GM10266 (cell line): ENCODE measurements around the gene MALAT1.

ENCODE experiments used
- DNase-seq: peaks from one replicate; pipeline ENCODE4 v3.0.0; 2012; ENCODE audit errors: extremely low spot score
- TF ChIP-seq, protein P1 (sequence below): IDR thresholded peaks from 2 replicates; pipeline ENCODE4 v1.5.1; 2012; ENCODE audit warnings: mild to moderate bottlenecking, low read depth; ENCODE audit not compliant: control insufficient read depth, insufficient read depth; ENCODE audit errors: missing control alignments

MALAT1 gene

DNA sequence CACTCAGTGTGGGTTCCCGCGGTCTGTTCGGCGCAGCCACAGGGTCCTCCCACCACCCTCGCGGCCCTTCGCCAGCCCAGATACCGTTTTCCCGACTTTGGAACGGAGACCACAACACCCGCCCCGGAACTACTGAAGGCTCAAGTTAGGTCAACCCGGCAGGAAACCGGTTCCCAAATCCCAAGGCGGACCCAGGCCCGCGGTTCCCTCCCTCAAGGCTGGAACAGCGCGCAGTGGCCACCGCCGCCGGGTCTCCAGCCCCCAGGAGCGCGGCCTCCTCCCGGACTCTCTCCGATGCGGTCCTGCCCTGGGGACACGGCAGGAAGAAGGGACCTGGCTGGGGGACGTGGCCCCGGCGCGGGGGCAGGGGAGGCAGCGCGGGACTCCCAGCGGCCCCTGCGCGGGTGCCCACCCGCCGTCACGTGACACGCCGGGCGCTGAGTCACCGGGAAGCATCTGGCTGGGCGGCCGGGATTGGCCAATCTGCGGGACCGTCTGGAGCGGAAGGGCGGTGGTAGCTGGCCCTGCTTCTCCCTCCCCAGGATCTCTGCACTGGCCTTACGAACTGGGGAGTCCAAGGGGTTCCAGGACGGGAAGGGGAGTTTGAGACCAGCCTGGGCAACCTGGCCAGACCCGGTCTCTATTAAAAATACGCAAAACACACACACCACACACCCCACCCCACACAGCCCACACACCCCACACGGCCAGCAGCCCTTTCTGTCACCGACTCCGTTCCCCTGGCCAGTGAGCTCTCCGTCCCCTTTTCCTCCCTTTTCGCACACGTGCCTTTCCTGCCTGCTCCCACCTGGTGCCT, 21.5 kb upstream of the MALAT1 start:
- DNase-seq = peak; percentile 95
- TF ChIP-seq, protein P1, sequence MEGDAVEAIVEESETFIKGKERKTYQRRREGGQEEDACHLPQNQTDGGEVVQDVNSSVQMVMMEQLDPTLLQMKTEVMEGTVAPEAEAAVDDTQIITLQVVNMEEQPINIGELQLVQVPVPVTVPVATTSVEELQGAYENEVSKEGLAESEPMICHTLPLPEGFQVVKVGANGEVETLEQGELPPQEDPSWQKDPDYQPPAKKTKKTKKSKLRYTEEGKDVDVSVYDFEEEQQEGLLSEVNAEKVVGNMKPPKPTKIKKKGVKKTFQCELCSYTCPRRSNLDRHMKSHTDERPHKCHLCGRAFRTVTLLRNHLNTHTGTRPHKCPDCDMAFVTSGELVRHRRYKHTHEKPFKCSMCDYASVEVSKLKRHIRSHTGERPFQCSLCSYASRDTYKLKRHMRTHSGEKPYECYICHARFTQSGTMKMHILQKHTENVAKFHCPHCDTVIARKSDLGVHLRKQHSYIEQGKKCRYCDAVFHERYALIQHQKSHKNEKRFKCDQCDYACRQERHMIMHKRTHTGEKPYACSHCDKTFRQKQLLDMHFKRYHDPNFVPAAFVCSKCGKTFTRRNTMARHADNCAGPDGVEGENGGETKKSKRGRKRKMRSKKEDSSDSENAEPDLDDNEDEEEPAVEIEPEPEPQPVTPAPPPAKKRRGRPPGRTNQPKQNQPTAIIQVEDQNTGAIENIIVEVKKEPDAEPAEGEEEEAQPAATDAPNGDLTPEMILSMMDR = peak; percentile 9

DNA sequence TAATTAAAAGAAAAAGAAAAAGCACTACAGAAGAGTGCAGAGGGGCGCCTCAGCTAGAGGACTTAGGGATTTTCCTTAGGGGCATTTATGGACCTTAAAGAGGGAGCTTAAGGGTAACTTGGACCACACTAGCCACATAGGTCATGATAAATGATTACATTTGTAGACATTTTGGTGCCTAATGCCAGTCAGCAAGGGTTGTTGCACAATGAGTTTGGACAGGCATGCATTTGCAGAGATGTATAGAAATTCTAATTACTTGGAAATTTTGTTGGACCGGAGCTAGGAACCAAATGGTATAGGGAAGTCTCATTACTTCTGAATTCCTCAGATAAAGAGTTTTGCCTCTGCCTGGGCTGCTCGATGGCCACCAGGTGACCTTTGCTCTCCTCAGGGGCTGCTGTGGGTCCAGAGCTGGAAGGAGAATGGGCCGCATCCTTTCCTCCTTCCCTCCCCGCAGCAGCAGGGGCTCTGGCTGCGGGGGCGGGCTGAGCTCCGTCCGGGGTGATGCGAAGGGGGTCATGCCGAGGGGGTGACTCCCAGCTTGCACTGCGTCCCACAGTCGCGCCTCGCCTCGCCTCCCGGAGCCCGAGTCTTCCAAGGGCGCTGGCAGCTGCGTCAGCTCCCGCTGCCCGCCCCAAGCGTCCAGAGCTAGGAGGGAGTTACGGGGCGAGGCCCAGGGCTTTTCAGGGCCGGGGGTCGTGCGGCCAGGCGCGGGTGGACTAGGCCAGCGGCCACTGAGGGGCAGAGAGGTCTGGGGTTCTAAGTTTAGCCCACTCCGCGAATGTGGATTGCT, 20.3 kb upstream of the MALAT1 start:
- TF ChIP-seq, protein P1 = no peak
- no peak for DNase-seq

DNA sequence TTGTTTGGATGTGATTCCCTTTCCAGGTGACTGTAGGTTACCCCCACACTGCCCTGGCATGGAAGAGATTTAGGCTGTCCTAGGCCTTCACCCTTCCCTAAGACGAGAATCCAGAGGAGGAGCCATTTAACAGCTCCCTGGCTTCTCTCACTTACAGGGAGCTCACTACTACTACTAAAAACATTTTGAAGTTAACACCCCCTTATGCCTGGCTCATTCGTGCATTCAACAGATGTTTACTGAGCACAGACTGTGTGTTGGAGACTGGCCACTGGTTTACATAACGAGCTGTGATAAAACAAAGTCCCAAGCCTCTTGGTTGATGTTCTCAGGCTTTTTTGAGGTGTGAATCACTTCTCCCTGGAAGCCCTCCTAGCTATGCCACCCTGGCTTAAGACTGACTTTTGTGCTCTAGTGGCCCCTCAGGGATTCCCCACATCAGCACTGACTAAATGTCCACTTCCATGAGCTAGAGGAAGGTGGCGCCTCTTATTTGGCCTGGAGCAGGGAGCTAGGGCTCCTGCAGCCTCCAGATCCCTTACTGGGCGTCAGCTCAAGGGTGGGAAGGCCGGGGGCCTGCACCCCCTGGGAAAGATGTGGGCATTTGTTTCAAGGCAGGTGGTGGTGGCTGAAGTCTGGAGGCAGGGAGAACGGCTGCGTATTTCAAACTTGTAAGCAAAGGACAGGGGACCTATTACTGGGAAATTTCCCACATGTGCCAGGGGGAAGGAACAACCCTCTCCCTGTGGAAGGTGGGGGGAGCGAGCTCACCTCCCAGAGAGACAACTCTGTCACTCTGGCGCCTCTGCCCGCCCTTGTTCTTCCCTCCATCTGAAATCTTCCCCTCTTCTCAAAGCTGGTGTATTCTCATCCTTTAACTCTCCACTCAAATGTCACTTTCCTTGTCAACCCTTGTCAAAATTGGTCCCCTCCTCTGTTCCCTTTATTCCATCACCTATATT, 19.4 kb upstream of the MALAT1 start:
- TF ChIP-seq, protein P1 = peak; percentile 46
- DNase-seq = no peak

DNA sequence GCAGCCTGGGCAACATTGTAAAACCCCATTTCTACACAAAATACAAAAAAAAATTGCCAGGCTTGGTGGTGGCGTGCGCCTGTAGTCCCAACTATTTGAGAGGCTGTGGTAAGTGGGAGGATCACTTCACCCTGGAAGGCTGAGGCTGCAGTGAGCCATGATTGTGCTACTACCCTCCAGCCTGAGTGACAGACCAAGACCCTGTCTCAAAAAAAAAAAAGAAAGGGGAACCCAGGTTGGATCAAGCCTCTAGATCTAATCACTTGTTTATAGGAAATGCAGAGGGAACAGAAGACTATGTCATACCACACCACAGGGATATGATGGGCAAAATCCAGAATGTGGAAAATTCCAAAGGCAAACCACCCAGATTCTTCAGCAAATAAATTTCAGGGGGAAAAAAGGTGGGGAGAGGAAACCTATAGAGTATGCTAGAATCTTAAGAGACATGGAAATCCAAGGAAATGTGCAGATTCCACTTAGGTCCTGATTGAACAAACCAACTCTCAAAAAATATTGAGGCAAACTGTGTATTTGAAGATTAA, 16.5 kb upstream of the MALAT1 start:
- TF ChIP-seq, protein P1 = no peak
- DNase-seq = no peak

DNA sequence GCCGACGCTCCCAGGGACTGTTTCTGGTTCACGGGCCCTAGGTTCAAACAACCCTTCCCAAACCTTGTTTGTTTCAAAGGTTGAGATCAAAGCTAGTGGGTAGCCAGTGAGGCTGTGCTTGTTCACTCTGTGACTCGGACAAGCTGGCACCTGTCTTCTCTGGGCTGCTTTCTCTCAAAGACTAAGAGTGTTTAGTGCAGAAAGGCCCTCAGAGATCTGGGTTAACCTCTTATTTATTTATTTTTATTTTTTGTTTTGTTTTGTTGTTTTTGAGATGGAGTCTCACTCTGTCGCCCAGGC, 13.0 kb upstream of the MALAT1 start:
- no peak for DNase-seq
- TF ChIP-seq, protein P1 = no peak

DNA sequence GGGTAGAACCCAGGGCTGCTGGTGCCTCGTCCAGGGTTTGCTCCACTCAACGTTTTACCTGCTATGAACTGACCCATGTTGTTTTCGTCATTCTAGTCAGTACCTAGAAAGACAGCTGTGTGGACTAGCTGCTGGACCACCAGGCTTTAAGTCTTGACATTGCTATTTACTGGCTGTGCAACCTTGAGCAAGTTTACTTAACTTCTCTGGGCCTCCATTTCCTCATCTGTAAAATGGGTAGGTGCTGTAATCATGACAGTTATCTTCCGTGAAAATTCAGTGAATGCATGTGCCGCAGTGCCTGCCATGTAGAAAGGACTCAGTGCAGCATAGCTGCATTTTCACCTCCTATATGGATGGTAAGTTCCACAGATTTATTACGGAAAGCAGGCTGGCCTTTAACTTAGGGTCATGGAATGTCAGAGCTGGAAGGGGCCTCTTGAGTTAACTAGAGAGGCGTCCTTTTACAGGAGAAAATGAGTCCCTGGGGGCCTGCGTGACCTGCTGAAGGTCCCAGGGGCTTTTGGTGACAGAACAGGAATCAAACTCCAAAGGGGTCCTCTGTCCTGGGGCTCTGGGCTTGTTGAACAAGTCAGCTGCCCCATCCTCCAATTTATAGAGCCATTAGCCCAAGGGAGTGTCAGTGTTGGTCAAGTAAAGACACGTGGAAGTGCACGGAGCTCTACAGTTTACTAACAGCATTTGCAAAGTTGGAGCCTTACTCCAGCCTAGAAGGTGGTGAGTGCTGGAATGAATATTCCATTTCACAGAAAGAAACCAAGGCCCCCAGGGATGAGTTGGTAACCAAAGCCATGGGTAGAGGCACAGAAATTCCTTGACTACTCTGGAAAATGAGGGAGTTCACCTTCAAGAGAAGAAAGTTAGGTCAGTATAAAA, 12.0 kb upstream of the MALAT1 start:
- DNase-seq = no peak
- TF ChIP-seq, protein P1 = no peak
